Spleen (tissue), 7 donors: Measurements from ENCODE around the gene CSMD2.

Source experiments
- CTCF ChIP-seq, 11 experiments: fragments of 200-600 bp in 7 of 11; fragments of 450-650 bp in 4 of 11; sonication (generic) in 4 of 11; IDR thresholded peaks in 8 of 11; conservative IDR thresholded peaks in 3 of 11; 1 replicate in 7 of 11; 2 replicates in 4 of 11; pipeline versions ENCODE4 v1.4.0 to v1.8.0; 2016 to 2021; ENCODE audit warnings: antibody characterized with exemption in 11 of 11, inconsistent platforms in 4 of 11, mild to moderate bottlenecking in 1 of 11
- POLR2A ChIP-seq, 3 donors: fragments of 450-650 bp; IDR thresholded peaks; one replicate each; pipeline ENCODE4 v1.5.1; 2017; ENCODE audit warnings: antibody characterized with exemption in 3 of 3, mild to moderate bottlenecking in 1 of 3
- POLR2AphosphoS5 ChIP-seq, 3 donors: sonication (generic); formaldehyde crosslinking; IDR thresholded peaks; one replicate each; pipeline ENCODE4 v1.5.1; 2017; ENCODE audit warnings: antibody characterized with exemption in 3 of 3
- donor health status: DM: no; HTN: no; CAD: no; lungs with moderate emphysema.
- donor health status: DM: no; HTN: no; CAD: no.
- donor health status: DM: no; HTN: no; CAD: no.

- TF ChIP-seq CTCF (IDR thresholded peaks at IDR 0.05 in 8 of 11, conservative IDR thresholded peaks at IDR 0.05 in 3 of 11): no peak
- no peak for TF ChIP-seq POLR2A (IDR thresholded peaks at IDR 0.05)
- TF ChIP-seq POLR2AphosphoS5 (IDR thresholded peaks at IDR 0.05): no peak
These were observed 336.4 kb downstream of the CSMD2 start for GRCh38 chr1:33828654-33829053.
